HepG2 (cell line): ENCODE results near the gene ABT1. TPM values are rescaled to one million over a fixed set of nuclear protein-coding genes. Genes with fewer than 3 reads are reported as not detected.

Experiments used
- ATAC-seq: fragments of 200-7000 bp; cut with Tn5 transposase; 3 replicates; pipeline ENCODE4 v1.9.1; 2020; ENCODE audit warnings: mild to moderate bottlenecking, moderate library complexity
- BruUV-seq: library from RNA; stranded (reverse); fragments of 400-500 nt; replicated peaks from 2 replicates; lab custom pipeline; 2021; lab: Mats Ljungman, UMichigan
- CTCF ChIA-PET: fragments of 300-600 bp; formaldehyde crosslinking; extraction: SDS; loops from one replicate; lab custom pipeline; 2021; ENCODE audit warnings: low total read pairs, inconsistent platforms, low intra/inter-chr PET ratio; lab: Yijun Ruan, JAX
- POLR2A ChIA-PET: fragments of 350-600 bp; sonication (Branson Sonifier 250); formaldehyde crosslinking; loops from one replicate; lab custom pipeline; 2020; ENCODE audit warnings: antibody characterized with exemption, inconsistent platforms; lab: Yijun Ruan, JAX
- DNase-seq: peaks from one replicate; pipeline ENCODE4 v3.0.0-alpha.2; 2015; ENCODE audit warnings: low spot score
- FAIRE-seq: peaks from 3 replicates; lab custom pipeline; 2011; peaks lifted over from hg19 to GRCh38; lab: Jason Lieb, UNC
- H2AFZ ChIP-seq: one replicate; pipeline ENCODE4 v1.6.1; 2011; ENCODE audit warnings: low read length, inconsistent platforms
- H3K27ac ChIP-seq: fragments of 300-600 bp; 3 replicates; pipeline ENCODE4 v1.8.0; 2011; ENCODE audit warnings: mixed run types, mild to moderate bottlenecking, mixed read lengths, low read length, inconsistent platforms; ENCODE audit not compliant: insufficient read depth; ENCODE audit errors: extremely low read length
- H3K27me3 ChIP-seq, 2 experiments: fragments of 200-600 bp in 1 of 2; 2 replicates in 1 of 2; 3 replicates in 1 of 2; pipeline versions ENCODE4 v1.6.0 to v1.8.0; 2011; ENCODE audit warnings: low read length in 2 of 2, mild to moderate bottlenecking in 2 of 2, moderate library complexity in 2 of 2, inconsistent platforms in 1 of 2; ENCODE audit not compliant: insufficient read depth in 2 of 2, control insufficient read depth in 1 of 2
- H3K36me3 ChIP-seq, 2 experiments: fragments of 200-600 bp in 1 of 2; replicated peaks in 1 of 2; 2 replicates in 1 of 2; 3 replicates in 1 of 2; pipeline versions ENCODE4 v1.5.1 to v1.8.0; 2011; ENCODE audit warnings: low read length in 2 of 2, inconsistent platforms in 1 of 2; ENCODE audit not compliant: insufficient read depth in 2 of 2, control insufficient read depth in 1 of 2
- H3K4me1 ChIP-seq: 2 replicates; pipeline ENCODE4 v1.5.1; 2012; ENCODE audit warnings: low read length, inconsistent platforms; ENCODE audit not compliant: insufficient read depth
- H3K4me2 ChIP-seq: 2 replicates; pipeline ENCODE4 v1.6.0; 2011; ENCODE audit warnings: low read depth, low read length, inconsistent platforms
- H3K4me3 ChIP-seq, 3 experiments: fragments of 200-600 bp in 1 of 3; sonication (generic), shearing (Covaris generic) in 1 of 3; replicated peaks in 1 of 3; 2 replicates each; pipeline ENCODE4 v1.5.1; 2011 to 2016; ENCODE audit warnings: low read length in 3 of 3, inconsistent platforms in 2 of 3, low read depth in 2 of 3, mild to moderate bottlenecking in 2 of 3, control low read depth in 1 of 3, mixed read lengths in 1 of 3; ENCODE audit not compliant: insufficient read depth in 1 of 3
- H3K79me2 ChIP-seq: one replicate; pipeline ENCODE4 v1.6.1; 2011; ENCODE audit warnings: low read length, inconsistent platforms; ENCODE audit not compliant: insufficient read depth
- H3K9ac ChIP-seq: 2 replicates; pipeline ENCODE4 v1.6.0; 2011; ENCODE audit warnings: mild to moderate bottlenecking, low read depth, low read length, inconsistent platforms; ENCODE audit not compliant: insufficient read depth
- H3K9me3 ChIP-seq: 2 replicates; pipeline ENCODE4 v1.5.1; 2012; ENCODE audit warnings: mild to moderate bottlenecking, low read length
- H4K20me1 ChIP-seq: 2 replicates; pipeline ENCODE4 v1.6.0; 2011; ENCODE audit warnings: inconsistent platforms, mild to moderate bottlenecking, low read length, moderate library complexity; ENCODE audit not compliant: insufficient read depth
- AHDC1 ChIP-seq: sonication (generic); formaldehyde crosslinking; IDR thresholded peaks from 2 replicates; pipeline ENCODE4 v1.5.1; 2020; ENCODE audit warnings: mild to moderate bottlenecking, missing genetic modification reagents, borderline replicate concordance
- CBX2 ChIP-seq, 2 experiments: fragments of 200-600 bp in 1 of 2; sonication (generic); formaldehyde crosslinking in 1 of 2; IDR thresholded peaks; 2 replicates each; pipeline versions ENCODE4 v1.7.0 to v1.8.1; 2018 to 2022; ENCODE audit warnings: low read depth in 2 of 2, low read length in 1 of 2, mild to moderate bottlenecking in 1 of 2, missing genetic modification reagents in 1 of 2
- IKZF5 ChIP-seq: IDR thresholded peaks from 2 replicates; pipeline ENCODE4 v1.6.1; 2018; ENCODE audit warnings: missing genetic modification reagents, mild to moderate bottlenecking, missing compliant biosample characterization
- KLF16 ChIP-seq, 2 experiments: sonication (generic) in 1 of 2; formaldehyde crosslinking in 1 of 2; IDR thresholded peaks; 2 replicates each; pipeline versions ENCODE4 v1.6.1 to v1.8.0; 2016 to 2023; ENCODE audit warnings: missing genetic modification reagents in 2 of 2, missing compliant biosample characterization in 1 of 2
- SALL2 ChIP-seq: sonication (generic); formaldehyde crosslinking; IDR thresholded peaks from 2 replicates; pipeline ENCODE4 v1.8.1; 2023; ENCODE audit warnings: mild to moderate bottlenecking, missing genetic modification reagents, inconsistent platforms
- SMC3 ChIP-seq: IDR thresholded peaks from 2 replicates; pipeline ENCODE4 v1.6.1; 2011; ENCODE audit warnings: low read length, improper control_type of control experiment
- SP1 ChIP-seq, 2 experiments: fragments of 450-650 bp in 1 of 2; sonication (generic) in 1 of 2; formaldehyde crosslinking in 1 of 2; IDR thresholded peaks; 2 replicates each; pipeline versions ENCODE4 v1.4.0 to v1.6.1; 2016 to 2020; ENCODE audit warnings: missing genetic modification reagents in 1 of 2
- ZNF850 ChIP-seq: sonication (generic); formaldehyde crosslinking; conservative IDR thresholded peaks from 2 replicates; pipeline ENCODE4 v1.9.0; 2021; ENCODE audit warnings: mild to moderate bottlenecking, missing genetic modification reagents
- WGBS: methylation state at CpG from one replicate; pipeline ENCODE4 v1.1.6; 2017; ENCODE audit warnings: low lambda C conversion rate; 5-methylcytosine and 5-hydroxymethylcytosine counted together
- in situ Hi-C: cut with HindIII; loops from 2 replicates; pipeline ENCODE4 v1.10.0; 2017; ENCODE audit warnings: low pct_unique_long_range_greater_than_20kb; ENCODE audit not compliant: extremely low pct_ligation_motif_present
- intact Hi-C: fragments of 100-400 bp; cut with micrococcal nuclease; formaldehyde crosslinking; loops from one replicate; pipeline ENCODE4 v1.10.0; 2022; ENCODE audit not compliant: unreplicated experiment
- polyA plus RNA-seq, 8 experiments: library from polyadenylated mRNA; depleted of rRNA in 3 of 8; stranded (reverse) in 7 of 8; unstranded in 1 of 8; fragments of >200 nt; fragmentation: Illumina TruSeq in 4 of 8; extraction: Trizol in 4 of 8; gene quantifications; 2 replicates each; pipeline versions ENCODE4 v1.2.1 to v1.2.3, GENCODE V29; 2011 to 2016; ENCODE audit warnings: low read depth in 4 of 8, missing spikeins in 1 of 8, mixed read lengths in 1 of 8; ENCODE audit not compliant: insufficient read depth in 1 of 8
- total RNA-seq, 5 experiments: library from RNA; depleted of rRNA; stranded (reverse); fragments of >200 nt; fragmentation: Illumina TruSeq; extraction: Trizol; gene quantifications; 2 replicates each; pipeline ENCODE4 v1.2.3, GENCODE V29; 2016; ENCODE audit warnings: low read depth in 1 of 5
- TF ChIP-seq, protein P1 (sequence below): sonication (generic); formaldehyde crosslinking; IDR thresholded peaks from 2 replicates; pipeline ENCODE4 v1.8.0; 2022; ENCODE audit warnings: missing genetic modification reagents, mild to moderate bottlenecking, moderate library complexity, borderline replicate concordance
- TF ChIP-seq, protein P2 (sequence below): sonication (generic); formaldehyde crosslinking; IDR thresholded peaks from 2 replicates; pipeline ENCODE4 v1.5.0; 2020; ENCODE audit warnings: mild to moderate bottlenecking, low read depth, missing genetic modification reagents, borderline replicate concordance

Gene ABT1
- total and polyA plus RNA-seq, 2 of the 13 experiments (the other 11 are each of a cell fraction or from before 2014, with no cell fraction given): 38.4 TPM

GRCh38 chr6:26604797-26605196 is 8.0 kb downstream of the ABT1 start (continued):
- TF ChIP-seq, protein P1, sequence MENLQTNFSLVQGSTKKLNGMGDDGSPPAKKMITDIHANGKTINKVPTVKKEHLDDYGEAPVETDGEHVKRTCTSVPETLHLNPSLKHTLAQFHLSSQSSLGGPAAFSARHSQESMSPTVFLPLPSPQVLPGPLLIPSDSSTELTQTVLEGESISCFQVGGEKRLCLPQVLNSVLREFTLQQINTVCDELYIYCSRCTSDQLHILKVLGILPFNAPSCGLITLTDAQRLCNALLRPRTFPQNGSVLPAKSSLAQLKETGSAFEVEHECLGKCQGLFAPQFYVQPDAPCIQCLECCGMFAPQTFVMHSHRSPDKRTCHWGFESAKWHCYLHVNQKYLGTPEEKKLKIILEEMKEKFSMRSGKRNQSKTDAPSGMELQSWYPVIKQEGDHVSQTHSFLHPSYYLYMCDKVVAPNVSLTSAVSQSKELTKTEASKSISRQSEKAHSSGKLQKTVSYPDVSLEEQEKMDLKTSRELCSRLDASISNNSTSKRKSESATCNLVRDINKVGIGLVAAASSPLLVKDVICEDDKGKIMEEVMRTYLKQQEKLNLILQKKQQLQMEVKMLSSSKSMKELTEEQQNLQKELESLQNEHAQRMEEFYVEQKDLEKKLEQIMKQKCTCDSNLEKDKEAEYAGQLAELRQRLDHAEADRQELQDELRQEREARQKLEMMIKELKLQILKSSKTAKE: no peak
- no peak for TF ChIP-seq SALL2 (CRISPR knock-in tag)

GRCh38 chr6:26607434-26608230 is 10.9 kb downstream of the ABT1 start:
- ChIA-PET CTCF (interaction anchor here (4.8 kb wide), 1 partner anchor 471 kb away, joined by 66 read pairs; no protein-coding TSS in a partner anchor), POLR2A (no interaction called here)
- Histone ChIP-seq H2AFZ (peak overlapping the region; percentile 48), H3K9me3 (no peaks in the 10 kb centered on the region), H3K27me3 (peaks cover 0 to 6% of the 10 kb centered on the region in 2 experiments; a peak in 1 of 5 replicates), H3K9ac (peak overlapping the region; percentile 29), H3K4me3 (peak overlapping the region; percentile 45 to 59 (median 57)), H3K79me2 (no peaks in the 10 kb centered on the region), H3K4me1 (peaks cover 5% of the 10 kb centered on the region; the same call in 1 of the 2 replicates), H4K20me1 (no peaks in the 10 kb centered on the region), H3K4me2 (peak overlapping the region; percentile 91), H3K27ac (no peak overlapping the region), H3K36me3 (no peaks in the 10 kb centered on the region)
- BruUV-seq: no TSS peak
- intact Hi-C loops: loop anchor here (1.0 to 2.0 kb wide), 2 partner anchors 51 to 472 kb away; partner anchors contain the start of gene ZNF322
- FAIRE-seq: peak; percentile 77
- in situ Hi-C loops: no loop called here
- DNase-seq: peak; percentile 72
- peak; percentile 95 for ATAC-seq
- 9% methylated on average over 7 of the region's 7 CpGs for WGBS
- TF ChIP-seq AHDC1 (CRISPR knock-in tag) (no peak), KLF16 (CRISPR knock-in tag; IDR thresholded peaks at IDR 0.05) (0 out of 4 replicates have a peak, but pooled peaks of 1 of the 2 experiments have one; percentile 44), ZNF850 (CRISPR knock-in tag) (0 out of 2 replicates have a peak, but pooled peaks have one; percentile 56), CBX2 (IDR thresholded peaks at IDR 0.05; ENCODE audit: low read depth, low read length) (no peak), CBX2 (CRISPR knock-in tag; IDR thresholded peaks at IDR 0.05; ENCODE audit: low read depth) (peak; percentile 72; the same call in 1 of the 2 replicates), SP1 (IDR thresholded peaks at IDR 0.05) (no peak), SP1 (CRISPR knock-in tag; IDR thresholded peaks at IDR 0.05) (no peak), IKZF5 (peak; percentile 44; the same call in 1 of the 2 replicates), SMC3 (peak; percentile 84)
- TF ChIP-seq, protein P2, sequence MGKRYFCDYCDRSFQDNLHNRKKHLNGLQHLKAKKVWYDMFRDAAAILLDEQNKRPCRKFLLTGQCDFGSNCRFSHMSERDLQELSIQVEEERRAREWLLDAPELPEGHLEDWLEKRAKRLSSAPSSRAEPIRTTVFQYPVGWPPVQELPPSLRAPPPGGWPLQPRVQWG (CRISPR knock-in tag): no peak
